GM18909 (cell line): ENCODE measurements around the gene RCAN2.

ENCODE experiments used
- ATAC-seq: cut with Tn5 transposase; IDR thresholded peaks from one replicate; pipeline ENCODE4 v1.9.1; 2021; ENCODE audit warnings: mild to moderate bottlenecking; ENCODE audit not compliant: unreplicated experiment, poor library complexity

Gene RCAN2

GRCh38 chr6:46186583-46186982, 304.7 kb downstream of the RCAN2 start:
- no peak for ATAC-seq

GRCh38 chr6:46184114-46184513, 307.1 kb downstream of the RCAN2 start:
- ATAC-seq = no peak

- ATAC-seq = peak; percentile 54
These were observed 315.3 kb downstream of the RCAN2 start for GRCh38 chr6:46175976-46176375.

GRCh38 chr6:46175446-46175845, 315.8 kb downstream of the RCAN2 start:
- ATAC-seq = peak; percentile 81

GRCh38 chr6:46174904-46175303, 316.3 kb downstream of the RCAN2 start:
- ATAC-seq = no peak

GRCh38 chr6:46172176-46172575, 319.1 kb downstream of the RCAN2 start:
- ATAC-seq = no peak
